GM10248 (cell line): Measurements from ENCODE around the gene LYSMD3.

Source experiments
- CTCF ChIA-PET: fragments of 300-600 bp; sonication (Branson Sonifier 250); formaldehyde crosslinking; extraction: SDS; loops from one replicate; lab custom pipeline; 2021; ENCODE audit warnings: antibody characterized with exemption; lab: Yijun Ruan, JAX
- POLR2A ChIA-PET: fragments of 350-650 bp; sonication (Branson Sonifier 250); formaldehyde crosslinking; extraction: SDS; loops from one replicate; lab custom pipeline; 2020; ENCODE audit warnings: antibody characterized with exemption; lab: Yijun Ruan, JAX
- DNase-seq: peaks from one replicate; pipeline ENCODE4 v3.0.0; 2012; ENCODE audit errors: extremely low spot score
- CTCF ChIP-seq: IDR thresholded peaks from 2 replicates; pipeline ENCODE4 v1.5.1; 2012; ENCODE audit warnings: mild to moderate bottlenecking, low read depth; ENCODE audit errors: extremely low read depth, missing control alignments, control extremely low read depth

Gene LYSMD3

GRCh38 chr5:90550963-90551362 lies 21.6 kb upstream of the LYSMD3 start:
- TF ChIP-seq CTCF, result no peak
- ChIA-PET POLR2A (no interaction called here), CTCF (interaction anchor here (1.1 kb wide), 1 partner anchor 10 kb away, joined by 3 read pairs; no protein-coding TSS in a partner anchor)
- DNase-seq, result no peak

GRCh38 chr5:90549729-90550275 lies 20.4 kb upstream of the LYSMD3 start:
- CTCF ChIA-PET, result no interaction called here

GRCh38 chr5:90549223-90549622 lies 19.8 kb upstream of the LYSMD3 start:
- no peak for TF ChIP-seq CTCF
- ChIA-PET CTCF (interaction anchor here (1.6 to 2.0 kb wide), 2 partner anchors 15 to 19 kb away, joined by 3 to 6 read pairs; no protein-coding TSS in a partner anchor), POLR2A (no interaction called here)
- DNase-seq, result no peak

More at GRCh38 chr5:90549729-90550275, 20.4 kb upstream of the LYSMD3 start:
- no peak for DNase-seq
- POLR2A ChIA-PET, result no interaction called here
- no peak for TF ChIP-seq CTCF

- ChIA-PET CTCF (interaction anchor here (1.6 to 2.0 kb wide), 2 partner anchors 16 to 18 kb away, joined by 3 to 6 read pairs; no protein-coding TSS in a partner anchor), POLR2A (no interaction called here)
- no peak for TF ChIP-seq CTCF
- DNase-seq, result no peak
Measured at GRCh38 chr5:90548069-90548593, 18.7 kb upstream of the LYSMD3 start.

- no peak for DNase-seq
- POLR2A ChIA-PET, result no interaction called here
- CTCF ChIA-PET, result no interaction called here
- TF ChIP-seq CTCF, result no peak
Measured at GRCh38 chr5:90547072-90547536, 17.7 kb upstream of the LYSMD3 start.

- TF ChIP-seq CTCF, result no peak
- ChIA-PET POLR2A (no interaction called here), CTCF (interaction anchor here (1.8 kb wide), 1 partner anchor 13 kb away, joined by 4 read pairs; no protein-coding TSS in a partner anchor)
- no peak for DNase-seq
Measured at GRCh38 chr5:90546216-90546837, 16.9 kb upstream of the LYSMD3 start.
